Epithelial cell of esophagus (primary cell): Measurements from ENCODE around the gene IL13RA1.

Source experiments
- DNase-seq: peaks from one replicate; pipeline ENCODE4 v3.0.0; 2010; ENCODE audit warnings: low read depth
- H3K4me3 ChIP-seq: 2 replicates; pipeline ENCODE4 v1.5.1; 2011; ENCODE audit warnings: mild to moderate bottlenecking, low read length, control low read depth
- TF ChIP-seq, protein P1 (sequence below): IDR thresholded peaks from 2 replicates; pipeline ENCODE4 v1.5.1; 2011; ENCODE audit warnings: low read depth, mild to moderate bottlenecking, low read length, control low read depth, inconsistent platforms; ENCODE audit not compliant: insufficient read depth; ENCODE audit errors: missing control alignments

IL13RA1 gene

DNA sequence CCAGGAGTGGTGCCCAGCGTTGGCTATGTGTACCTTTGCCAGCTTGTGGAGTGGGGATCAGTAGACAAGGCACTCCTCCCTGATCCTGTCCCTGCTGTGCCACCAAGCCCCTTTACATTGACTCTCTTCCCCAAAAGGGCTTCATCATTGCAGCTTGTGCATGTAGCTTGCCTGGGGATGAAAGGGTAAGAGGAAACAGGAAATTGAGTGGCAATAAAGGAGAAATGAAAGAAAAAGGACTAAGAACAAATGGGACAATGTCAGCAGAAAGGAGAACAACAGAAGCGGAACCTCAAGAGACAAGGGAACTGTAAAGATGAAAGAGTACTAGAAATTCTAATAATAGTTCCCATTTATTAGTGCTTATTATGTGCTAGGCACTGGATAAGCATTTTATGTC, 8.7 kb upstream of the IL13RA1 start:
- TF ChIP-seq, protein P1, sequence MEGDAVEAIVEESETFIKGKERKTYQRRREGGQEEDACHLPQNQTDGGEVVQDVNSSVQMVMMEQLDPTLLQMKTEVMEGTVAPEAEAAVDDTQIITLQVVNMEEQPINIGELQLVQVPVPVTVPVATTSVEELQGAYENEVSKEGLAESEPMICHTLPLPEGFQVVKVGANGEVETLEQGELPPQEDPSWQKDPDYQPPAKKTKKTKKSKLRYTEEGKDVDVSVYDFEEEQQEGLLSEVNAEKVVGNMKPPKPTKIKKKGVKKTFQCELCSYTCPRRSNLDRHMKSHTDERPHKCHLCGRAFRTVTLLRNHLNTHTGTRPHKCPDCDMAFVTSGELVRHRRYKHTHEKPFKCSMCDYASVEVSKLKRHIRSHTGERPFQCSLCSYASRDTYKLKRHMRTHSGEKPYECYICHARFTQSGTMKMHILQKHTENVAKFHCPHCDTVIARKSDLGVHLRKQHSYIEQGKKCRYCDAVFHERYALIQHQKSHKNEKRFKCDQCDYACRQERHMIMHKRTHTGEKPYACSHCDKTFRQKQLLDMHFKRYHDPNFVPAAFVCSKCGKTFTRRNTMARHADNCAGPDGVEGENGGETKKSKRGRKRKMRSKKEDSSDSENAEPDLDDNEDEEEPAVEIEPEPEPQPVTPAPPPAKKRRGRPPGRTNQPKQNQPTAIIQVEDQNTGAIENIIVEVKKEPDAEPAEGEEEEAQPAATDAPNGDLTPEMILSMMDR: no peak
- no peak for DNase-seq
- H3K4me3 ChIP-seq: no peak overlapping the region

DNA sequence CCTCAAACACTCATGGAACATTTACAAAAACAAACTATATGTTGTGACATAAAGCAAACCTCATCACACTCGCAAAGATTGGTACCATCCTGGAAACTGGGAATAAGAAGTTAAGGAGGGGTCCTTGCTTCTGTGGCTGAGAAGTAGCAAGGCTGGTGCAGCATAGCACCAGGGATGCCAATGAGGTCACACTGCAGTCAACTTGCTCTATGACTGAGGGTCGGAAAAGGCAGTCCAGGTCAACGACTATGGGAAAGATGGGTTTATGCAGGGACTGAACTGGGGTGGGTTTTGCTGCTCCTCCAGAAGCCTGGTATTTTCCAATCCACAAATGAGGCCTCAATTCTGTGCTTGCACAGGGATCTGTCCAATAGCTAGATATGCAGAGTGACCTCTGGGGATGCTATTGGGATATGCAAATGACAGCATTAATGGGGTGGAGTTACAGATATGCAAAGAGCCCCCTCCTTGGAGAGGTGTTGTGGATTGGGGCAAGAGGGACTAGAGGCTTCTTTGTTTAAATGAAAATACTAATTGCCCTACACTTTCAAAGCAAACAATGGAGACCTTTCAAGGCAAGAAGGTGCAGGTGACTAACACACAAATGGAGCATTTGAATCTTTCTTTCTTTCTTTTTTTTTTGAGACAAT, 7.2 kb upstream of the IL13RA1 start:
- no peak overlapping the region for H3K4me3 ChIP-seq
- DNase-seq: no peak
- TF ChIP-seq, protein P1: no peak

DNA sequence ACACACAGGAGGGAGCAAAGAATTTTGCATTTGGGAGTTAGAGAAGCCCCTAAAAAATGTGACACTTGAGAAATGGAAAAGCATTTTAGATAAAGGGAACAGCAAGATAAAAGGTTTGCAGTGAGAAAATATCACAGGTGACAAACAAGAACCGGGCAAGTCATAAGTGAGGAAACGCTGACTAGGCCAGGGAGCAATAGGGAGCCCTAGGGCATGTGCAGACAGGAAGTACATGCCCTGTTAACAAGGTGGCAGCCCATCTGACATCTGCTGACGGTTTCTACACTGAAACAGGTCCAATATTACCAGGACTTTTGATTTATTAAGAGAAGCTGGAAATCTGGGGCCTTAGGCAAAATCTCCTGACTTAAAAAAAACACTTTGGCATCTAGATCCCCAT, 4.0 kb upstream of the IL13RA1 start:
- TF ChIP-seq, protein P1: no peak
- DNase-seq: peak; percentile 74
- H3K4me3 ChIP-seq: no peak overlapping the region

DNA sequence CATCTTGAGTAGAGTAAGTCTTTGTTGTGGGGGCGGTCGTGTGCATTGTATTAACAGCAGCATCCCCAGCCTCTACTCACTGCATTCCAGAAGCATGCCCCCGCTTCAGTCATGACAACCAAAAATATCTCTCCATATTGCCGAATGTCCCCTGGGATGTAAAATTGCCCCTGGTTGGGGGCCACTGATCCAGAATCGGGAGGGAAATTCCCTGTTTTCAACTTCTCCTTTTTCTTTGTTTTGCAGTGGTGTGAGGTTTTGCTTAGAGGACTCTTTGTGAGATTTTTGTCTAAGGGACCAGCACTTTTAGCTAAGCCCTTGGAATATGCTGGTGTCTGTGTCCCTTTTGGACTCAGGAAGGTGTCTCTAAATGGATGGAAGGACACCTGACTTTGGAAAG, 3.0 kb upstream of the IL13RA1 start:
- no peak overlapping the region for H3K4me3 ChIP-seq
- TF ChIP-seq, protein P1: no peak
- DNase-seq: no peak

DNA sequence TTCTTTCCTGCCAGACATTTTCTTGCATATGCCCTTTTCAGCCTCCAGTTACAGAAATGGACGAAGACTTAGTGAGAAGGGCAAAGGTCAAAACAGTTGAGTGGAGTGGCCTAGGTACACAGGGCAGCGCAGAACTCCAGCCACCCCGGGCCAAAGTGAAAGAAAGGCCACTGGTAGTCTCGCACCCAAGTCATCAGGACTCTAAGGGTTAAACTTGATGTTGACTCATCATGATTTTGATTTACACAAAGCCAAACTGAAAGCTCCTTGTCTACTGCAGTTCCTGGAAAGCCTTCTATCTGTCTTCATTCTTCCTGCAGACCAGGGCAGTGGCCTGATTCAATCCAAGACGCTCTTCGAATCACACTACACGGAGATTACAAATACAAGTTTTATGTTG, 2.6 kb upstream of the IL13RA1 start:
- H3K4me3 ChIP-seq: no peak overlapping the region
- no peak for DNase-seq
- TF ChIP-seq, protein P1: no peak

DNA sequence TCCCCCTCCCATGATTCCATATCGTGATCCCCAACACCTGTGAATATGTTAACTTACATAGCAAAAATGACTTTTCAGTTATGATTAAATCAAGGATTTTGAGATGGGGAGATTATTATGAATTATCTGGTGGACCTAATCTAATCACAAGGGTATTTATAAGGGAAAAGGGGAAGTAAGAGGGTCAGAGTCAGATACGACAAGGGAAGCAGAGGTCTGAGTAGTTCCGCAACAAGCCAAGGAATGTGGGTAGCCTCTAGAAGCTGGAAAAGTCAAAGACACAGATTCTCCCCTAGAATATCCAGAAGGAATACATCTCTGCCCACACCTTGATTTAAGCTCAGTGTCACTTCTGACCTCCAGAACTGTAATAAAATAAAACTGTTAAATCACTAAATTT, 1.0 kb upstream of the IL13RA1 start:
- TF ChIP-seq, protein P1: no peak
- no peak for DNase-seq
- H3K4me3 ChIP-seq: no peak overlapping the region

DNA sequence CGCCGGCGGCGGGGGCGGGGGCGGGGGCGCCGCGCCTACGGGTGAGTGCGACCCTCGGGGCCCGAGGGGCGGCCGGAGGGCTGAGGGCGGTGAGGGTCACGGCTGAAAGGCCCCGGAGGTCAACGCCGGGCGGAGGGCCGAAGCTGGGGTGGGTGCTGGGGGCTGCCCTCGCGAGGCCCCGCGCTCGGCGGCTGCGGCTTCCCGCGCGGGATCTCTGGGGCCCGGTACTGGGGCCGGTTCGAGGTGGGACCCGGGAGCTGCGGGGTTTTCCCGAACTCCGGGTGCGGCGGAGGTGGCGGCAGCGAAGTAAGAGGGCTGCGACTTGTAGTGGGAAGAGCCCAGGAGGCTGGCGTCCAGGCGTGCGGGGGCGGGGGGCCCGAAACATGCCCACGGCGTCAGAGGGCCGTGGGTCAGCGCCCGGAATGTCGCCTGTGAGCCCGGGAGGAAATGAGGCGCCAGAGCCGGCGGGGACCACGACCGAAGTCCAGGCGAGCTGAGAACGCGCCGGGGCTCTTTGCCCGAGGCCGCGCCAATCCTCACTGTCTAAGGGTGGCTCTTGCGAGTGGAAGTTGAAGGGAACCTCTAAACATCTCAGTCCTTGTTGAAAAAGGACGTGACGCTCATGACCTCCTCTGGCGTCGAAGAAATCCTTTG, 407 bp downstream of the IL13RA1 start:
- no peak for DNase-seq
- TF ChIP-seq, protein P1: no peak
- H3K4me3 ChIP-seq: peak overlapping the region; percentile 52
